Caco-2 (cell line): ENCODE measurements around the gene ZNF318. TPM values are rescaled to one million over a fixed set of nuclear protein-coding genes. Genes with fewer than 3 reads are reported as not detected.

ENCODE experiments used
- BruUV-seq: library from RNA; stranded (reverse); fragments of 400-500 nt; replicated peaks from 2 replicates; lab custom pipeline; 2021; lab: Mats Ljungman, UMichigan
- CTCF ChIA-PET: fragments of 300-600 bp; sonication (Branson Sonifier 250); formaldehyde crosslinking; loops from one replicate; lab custom pipeline; 2022; ENCODE audit warnings: antibody characterized with exemption; lab: Charles Lee
- POLR2A ChIA-PET: fragments of 300-600 bp; sonication (Branson Sonifier 250); formaldehyde crosslinking; loops from one replicate; lab custom pipeline; 2022; ENCODE audit warnings: antibody characterized with exemption; lab: Charles Lee
- DNase-seq, 2 experiments: peaks; one replicate each; pipeline versions ENCODE4 v3.0.0 to v3.0.0-alpha.2; 2020 to 2022
- H3K27me3 ChIP-seq: replicated peaks from 2 replicates; pipeline ENCODE4 v1.6.0; 2011; ENCODE audit warnings: low read length; ENCODE audit not compliant: control insufficient read depth, insufficient read depth
- H3K36me3 ChIP-seq: 2 replicates; pipeline ENCODE4 v1.5.1; 2011; ENCODE audit warnings: low read length; ENCODE audit not compliant: control insufficient read depth, insufficient read depth
- H3K4me1 ChIP-seq: fragments of 250-450 bp; sonication (Bioruptor Pico); 2 replicates; pipeline ENCODE4 v1.5.1; 2020; ENCODE audit warnings: mild to moderate bottlenecking
- H3K4me3 ChIP-seq: 2 replicates; pipeline ENCODE4 v1.5.1; 2011; ENCODE audit warnings: low read depth, mild to moderate bottlenecking, control low read depth, low read length
- H3K9me3 ChIP-seq: fragments of 250-450 bp; sonication (Bioruptor Pico); 2 replicates; pipeline ENCODE4 v1.5.1; 2020; ENCODE audit warnings: mild to moderate bottlenecking, moderate library complexity
- H3K27ac Mint-ChIP-seq: one replicate; pipeline ENCODE4 v1.8.0; 2022; ENCODE audit warnings: mixed read lengths; ENCODE audit not compliant: unreplicated experiment
- H3K27me3 Mint-ChIP-seq: one replicate; pipeline ENCODE4 v1.8.0; 2022; ENCODE audit warnings: mixed read lengths; ENCODE audit not compliant: insufficient read depth, unreplicated experiment
- H3K36me3 Mint-ChIP-seq: one replicate; pipeline ENCODE4 v1.8.0; 2022; ENCODE audit warnings: mild to moderate bottlenecking, mixed read lengths; ENCODE audit not compliant: insufficient read depth, unreplicated experiment
- H3K4me1 Mint-ChIP-seq: one replicate; pipeline ENCODE4 v1.8.0; 2022; ENCODE audit warnings: low read depth, mixed read lengths; ENCODE audit not compliant: unreplicated experiment
- H3K4me3 Mint-ChIP-seq: one replicate; pipeline ENCODE4 v1.8.0; 2022; ENCODE audit warnings: mild to moderate bottlenecking, moderate library complexity, mixed read lengths; ENCODE audit not compliant: unreplicated experiment
- H3K9me3 Mint-ChIP-seq: one replicate; pipeline ENCODE4 v1.8.0; 2022; ENCODE audit warnings: mixed read lengths; ENCODE audit not compliant: unreplicated experiment
- CTCF ChIP-seq, 2 experiments: fragments of 200-600 bp in 1 of 2; IDR thresholded peaks; 1 replicate in 1 of 2; 2 replicates in 1 of 2; pipeline versions ENCODE4 v1.5.1 to v1.8.0; 2011 to 2022; ENCODE audit warnings: antibody characterized with exemption in 1 of 2, control low read depth in 1 of 2, inconsistent platforms in 1 of 2, low read depth in 1 of 2, low read length in 1 of 2, mild to moderate bottlenecking in 1 of 2, moderate library complexity in 1 of 2; ENCODE audit not compliant: insufficient read depth in 1 of 2, severe bottlenecking in 1 of 2, unreplicated experiment in 1 of 2
- intact Hi-C: fragments of 100-400 bp; cut with micrococcal nuclease; formaldehyde crosslinking; loops from one replicate; pipeline ENCODE4 v1.10.0; 2022; ENCODE audit not compliant: unreplicated experiment
- total RNA-seq: library from RNA; stranded (reverse); gene quantifications from 2 replicates; pipeline ENCODE4 v1.2.3, GENCODE V29; 2022

ZNF318 gene
- total RNA-seq, 1 experiment from 2014 or later, result 11.7 TPM

- no peaks in the 10 kb centered on the region for H3K27me3 ChIP-seq
- H3K4me1 Mint-ChIP-seq, result no peaks in the 10 kb centered on the region
- no peak for DNase-seq
- peaks cover 3% of the 10 kb centered on the region for H3K27me3 Mint-ChIP-seq
- H3K4me3 ChIP-seq, result no peak overlapping the region
- CTCF ChIA-PET, result interaction anchor here (0.5 to 1.1 kb wide), 2 partner anchors 20 to 164 kb away, joined by 3 read pairs; partner anchors contain the start of gene TJAP1
- no TSS peak for BruUV-seq
- H3K4me3 Mint-ChIP-seq, result no peak overlapping the region
- no peak overlapping the region for H3K27ac Mint-ChIP-seq
- H3K36me3 ChIP-seq, result no peaks in the 10 kb centered on the region; the same call in 1 of the 2 replicates
- intact Hi-C loops, result no loop called here
- no peaks in the 10 kb centered on the region for H3K36me3 Mint-ChIP-seq
- no peaks in the 10 kb centered on the region for H3K4me1 ChIP-seq
- POLR2A ChIA-PET, result no interaction called here
- no peaks in the 10 kb centered on the region for H3K9me3 Mint-ChIP-seq
- no peak for TF ChIP-seq CTCF (IDR thresholded peaks at IDR 0.05; ENCODE audit: insufficient read depth in 1 of 2, low read depth in 1 of 2, low read length in 1 of 2, severe bottlenecking in 1 of 2, unreplicated experiment in 1 of 2)
- H3K9me3 ChIP-seq, result no peaks in the 10 kb centered on the region
Measured at GRCh38 chr6:43313813-43314212, 55.6 kb downstream of the ZNF318 start.

DNA sequence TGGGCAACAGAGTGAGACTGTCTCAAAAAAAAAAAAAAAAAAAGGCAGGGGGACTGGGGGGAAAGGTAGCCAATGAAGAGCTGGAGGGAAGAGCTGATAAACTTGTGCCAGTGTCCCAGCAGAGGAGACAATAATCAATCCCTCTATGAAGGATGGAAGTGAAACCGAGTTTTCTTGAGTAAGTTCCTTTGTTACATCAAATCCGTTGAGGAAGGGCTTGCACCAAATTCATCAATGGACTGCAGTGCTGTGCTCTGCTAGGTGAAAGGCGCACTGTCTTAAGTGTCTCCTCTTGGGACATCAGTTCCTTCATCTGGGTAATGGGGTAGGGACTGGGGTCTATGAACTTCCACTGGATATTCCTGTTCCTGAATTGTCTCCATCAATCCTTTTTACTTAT, 57.8 kb downstream of the ZNF318 start:
- no TSS peak for BruUV-seq
- Histone ChIP-seq H3K4me1 (no peaks in the 10 kb centered on the region), H3K4me3 (no peak overlapping the region), H3K36me3 (no peaks in the 10 kb centered on the region; the same call in 1 of the 2 replicates), H3K9me3 (no peaks in the 10 kb centered on the region), H3K27me3 (no peaks in the 10 kb centered on the region)
- ChIA-PET CTCF (interaction anchor here (0.6 kb wide), 1 partner anchor 91 kb away, joined by 3 read pairs; no protein-coding TSS in a partner anchor), POLR2A (interaction anchor here (0.6 kb wide), 1 partner anchor 83 kb away, joined by 6 read pairs; no protein-coding TSS in a partner anchor)
- no peak for TF ChIP-seq CTCF (IDR thresholded peaks at IDR 0.05; ENCODE audit: insufficient read depth in 1 of 2, low read depth in 1 of 2, low read length in 1 of 2, severe bottlenecking in 1 of 2, unreplicated experiment in 1 of 2)
- intact Hi-C loops, result no loop called here
- no peak for DNase-seq
- Mint-ChIP-seq H3K36me3 (no peaks in the 10 kb centered on the region), H3K4me3 (no peak overlapping the region), H3K4me1 (no peaks in the 10 kb centered on the region), H3K27me3 (peaks cover 3% of the 10 kb centered on the region), H3K27ac (no peak overlapping the region), H3K9me3 (no peaks in the 10 kb centered on the region)

DNA sequence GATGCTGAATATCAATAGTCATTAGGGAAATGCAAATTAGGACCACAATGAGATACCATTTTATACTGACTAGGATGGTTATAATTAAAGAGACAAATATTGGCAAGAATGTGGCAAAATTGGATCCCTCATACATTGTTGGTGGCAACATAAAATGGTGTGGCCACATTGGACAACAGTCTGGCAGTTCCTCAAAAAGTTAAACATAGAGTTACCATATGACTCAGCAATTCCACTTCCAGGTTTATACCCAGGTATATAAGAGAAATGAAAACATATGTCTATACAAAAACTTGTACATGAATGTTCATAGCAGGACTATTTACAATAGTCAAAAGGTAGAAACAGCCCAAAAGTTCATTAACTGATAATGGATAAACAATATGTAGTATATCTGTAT, 58.8 kb downstream of the ZNF318 start:
- intact Hi-C loops, result no loop called here
- Mint-ChIP-seq H3K27ac (no peak overlapping the region), H3K9me3 (no peaks in the 10 kb centered on the region), H3K4me3 (no peak overlapping the region), H3K4me1 (no peaks in the 10 kb centered on the region), H3K27me3 (no peaks in the 10 kb centered on the region), H3K36me3 (no peaks in the 10 kb centered on the region)
- H3K4me1 ChIP-seq, result no peaks in the 10 kb centered on the region
- no peaks in the 10 kb centered on the region for H3K27me3 ChIP-seq
- CTCF ChIA-PET, result no interaction called here
- H3K36me3 ChIP-seq, result no peaks in the 10 kb centered on the region; the same call in 1 of the 2 replicates
- no peak for DNase-seq
- H3K9me3 ChIP-seq, result no peaks in the 10 kb centered on the region
- BruUV-seq, result no TSS peak
- no peak overlapping the region for H3K4me3 ChIP-seq
- POLR2A ChIA-PET, result no interaction called here
- TF ChIP-seq CTCF (IDR thresholded peaks at IDR 0.05; ENCODE audit: insufficient read depth in 1 of 2, low read depth in 1 of 2, low read length in 1 of 2, severe bottlenecking in 1 of 2, unreplicated experiment in 1 of 2), result no peak
